ENCODE results near the gene RHO.

Gene RHO

DNA sequence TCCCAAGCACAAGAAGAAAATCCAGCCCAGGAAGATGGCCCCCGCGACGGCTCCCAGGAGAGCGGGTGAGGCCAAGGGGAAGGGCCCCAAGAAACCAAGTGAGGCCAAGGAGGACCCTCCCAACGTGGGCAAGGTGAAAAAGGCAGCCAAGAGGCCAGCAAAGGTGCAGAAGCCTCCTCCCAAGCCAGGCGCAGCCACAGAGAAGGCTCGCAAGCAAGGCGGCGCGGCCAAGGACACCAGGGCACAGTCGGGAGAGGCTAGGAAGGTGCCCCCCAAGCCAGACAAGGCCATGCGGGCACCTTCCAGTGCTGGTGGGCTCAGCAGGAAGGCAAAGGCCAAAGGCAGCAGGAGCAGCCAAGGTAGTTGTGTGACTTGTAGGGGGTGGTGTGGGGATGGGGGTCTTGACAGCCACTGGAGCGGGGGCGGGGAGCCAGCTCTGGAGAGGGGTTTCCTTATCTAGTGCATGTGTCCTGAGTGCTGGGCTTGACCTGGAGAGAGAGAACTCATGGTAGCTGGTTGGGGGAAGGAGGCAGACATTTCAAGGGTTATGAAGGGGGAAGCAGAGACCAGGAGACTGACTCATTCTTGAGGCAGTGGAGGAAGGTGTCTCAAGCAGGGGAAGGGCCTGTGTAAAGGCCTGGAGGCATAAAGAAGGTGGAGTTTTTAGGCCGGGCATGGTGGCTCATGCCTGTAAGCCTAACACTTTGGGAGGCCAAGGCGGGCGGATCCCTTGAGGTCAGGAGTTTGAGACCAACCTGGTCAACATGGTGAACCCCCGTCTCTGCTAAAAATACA lies 20.8 kb downstream of the RHO start:
- no peaks in the 10 kb centered on the region for H3K4me1 ChIP-seq (ENCODE audit: insufficient read depth, low read length)
- H3K36me3 ChIP-seq (ENCODE audit: insufficient read depth, low read length) = no peaks in the 10 kb centered on the region
- no peaks in the 10 kb centered on the region for H3K27me3 ChIP-seq (ENCODE audit: insufficient read depth, low read length)
- WGBS = 88% methylated on average over 18 of the region's 18 CpGs
- no peak overlapping the region for H3K9ac ChIP-seq (ENCODE audit: low read depth, low read length)
- no peak overlapping the region for H3K27ac ChIP-seq (ENCODE audit: low read depth, low read length)
- H3K4me3 ChIP-seq (ENCODE audit: low read length) = no peak overlapping the region
- no peaks in the 10 kb centered on the region for H3K9me3 ChIP-seq (ENCODE audit: insufficient read depth, low read depth, low read length)

DNA sequence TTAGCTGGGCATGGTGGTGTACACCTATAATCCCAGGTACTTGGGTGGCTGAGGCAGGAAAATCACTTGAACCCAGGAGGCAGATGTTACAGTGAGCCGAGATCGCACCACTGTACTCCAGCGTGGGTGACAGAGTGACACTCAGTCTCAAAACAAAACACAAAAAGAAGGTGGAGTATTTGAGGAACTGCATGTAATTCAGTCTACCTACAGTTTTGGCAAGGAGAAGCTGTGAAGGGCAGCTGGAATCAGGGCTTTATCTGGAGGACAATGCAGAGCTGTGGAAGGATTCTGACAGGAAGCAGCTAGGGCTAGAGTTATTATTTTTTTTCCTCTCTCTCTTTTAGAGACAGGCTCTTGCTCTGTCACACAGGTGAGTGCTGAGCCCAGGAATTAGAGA lies 21.4 kb downstream of the RHO start:
- no peaks in the 10 kb centered on the region for H3K36me3 ChIP-seq (ENCODE audit: insufficient read depth, low read length)
- no peak overlapping the region for H3K9ac ChIP-seq (ENCODE audit: low read depth, low read length)
- H3K9me3 ChIP-seq (ENCODE audit: insufficient read depth, low read depth, low read length) = no peaks in the 10 kb centered on the region
- no peak overlapping the region for H3K4me3 ChIP-seq (ENCODE audit: low read length)
- H3K4me1 ChIP-seq (ENCODE audit: insufficient read depth, low read length) = no peaks in the 10 kb centered on the region
- no peaks in the 10 kb centered on the region for H3K27me3 ChIP-seq (ENCODE audit: insufficient read depth, low read length)
- WGBS = 95% methylated on average over 3 of the region's 3 CpGs
- no peak overlapping the region for H3K27ac ChIP-seq (ENCODE audit: low read depth, low read length)

DNA sequence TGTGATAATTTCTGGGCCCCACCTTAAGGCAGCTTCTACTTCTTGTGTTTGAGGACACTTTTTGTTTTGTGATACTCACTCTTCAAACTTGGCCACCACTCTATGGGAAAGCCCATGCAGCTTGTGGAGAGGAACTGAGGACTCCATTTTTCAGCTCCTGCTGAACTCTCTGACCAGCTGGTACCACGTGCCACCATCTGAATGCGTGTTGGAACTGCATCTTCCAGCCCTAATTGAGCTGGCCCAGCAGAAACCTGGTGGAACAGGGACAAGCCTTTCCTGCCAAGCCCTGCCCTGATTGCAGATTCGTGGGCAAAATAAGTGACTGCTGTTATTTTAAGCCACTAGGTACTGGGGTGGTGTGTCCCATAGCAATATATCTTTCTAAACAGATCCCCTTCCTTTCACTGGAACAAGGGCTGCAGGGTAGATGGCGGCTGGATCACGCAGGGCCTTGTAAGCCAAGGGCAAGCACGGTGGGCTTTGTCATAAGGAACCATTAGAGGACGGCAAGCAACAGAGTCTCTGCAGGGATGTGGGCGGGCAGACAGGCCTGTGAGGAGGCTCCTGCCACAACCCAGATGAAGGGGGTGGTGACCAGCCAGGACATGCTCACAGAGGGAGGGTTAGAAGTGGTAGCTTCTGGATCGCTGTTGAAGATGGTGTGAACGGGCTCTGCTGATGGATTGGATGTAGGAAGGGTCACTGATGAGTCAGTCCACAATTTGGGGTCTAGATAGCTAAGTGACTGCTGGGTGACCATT lies 24.0 kb downstream of the RHO start:
- no peak overlapping the region for H3K9ac ChIP-seq (ENCODE audit: low read depth, low read length)
- 74% methylated on average over 10 of the region's 10 CpGs for WGBS
- H3K9me3 ChIP-seq (ENCODE audit: insufficient read depth, low read depth, low read length) = no peaks in the 10 kb centered on the region
- H3K4me1 ChIP-seq (ENCODE audit: insufficient read depth, low read length) = no peaks in the 10 kb centered on the region; the same call in 1 of the 2 replicates
- peaks cover 5% of the 10 kb centered on the region for H3K36me3 ChIP-seq (ENCODE audit: insufficient read depth, low read length)
- H3K27me3 ChIP-seq (ENCODE audit: insufficient read depth, low read length) = no peaks in the 10 kb centered on the region
- H3K27ac ChIP-seq (ENCODE audit: low read depth, low read length) = no peak overlapping the region
- no peak overlapping the region for H3K4me3 ChIP-seq (ENCODE audit: low read length)

DNA sequence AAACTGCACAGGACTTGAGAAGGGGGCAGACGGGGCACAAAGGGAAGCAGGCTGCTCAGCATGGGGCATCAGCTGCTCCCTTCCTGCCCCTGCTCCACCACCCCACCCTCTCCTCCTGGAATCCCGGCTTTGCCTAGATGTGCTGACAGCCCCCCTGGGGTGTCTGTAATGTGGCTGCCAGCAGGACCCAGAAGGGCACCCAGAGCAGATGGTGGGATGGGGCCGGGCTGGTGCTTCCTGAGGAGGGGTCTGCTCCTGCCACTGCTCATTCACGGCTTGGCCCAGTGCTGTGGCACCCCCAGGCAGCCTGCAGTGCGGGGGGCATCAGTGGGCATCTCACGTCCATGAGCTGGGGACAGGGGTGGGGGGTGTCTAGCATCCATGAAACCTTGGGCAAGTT lies 24.7 kb downstream of the RHO start:
- H3K36me3 ChIP-seq (ENCODE audit: insufficient read depth, low read length) = peaks cover 6% of the 10 kb centered on the region
- no peak overlapping the region for H3K4me3 ChIP-seq (ENCODE audit: low read length)
- no peak overlapping the region for H3K9ac ChIP-seq (ENCODE audit: low read depth, low read length)
- WGBS = 69% methylated on average over 6 of the region's 6 CpGs
- no peaks in the 10 kb centered on the region for H3K9me3 ChIP-seq (ENCODE audit: insufficient read depth, low read depth, low read length)
- no peaks in the 10 kb centered on the region for H3K27me3 ChIP-seq (ENCODE audit: insufficient read depth, low read length)
- H3K4me1 ChIP-seq (ENCODE audit: insufficient read depth, low read length) = no peaks in the 10 kb centered on the region; the same call in 1 of the 2 replicates
- H3K27ac ChIP-seq (ENCODE audit: low read depth, low read length) = no peak overlapping the region

DNA sequence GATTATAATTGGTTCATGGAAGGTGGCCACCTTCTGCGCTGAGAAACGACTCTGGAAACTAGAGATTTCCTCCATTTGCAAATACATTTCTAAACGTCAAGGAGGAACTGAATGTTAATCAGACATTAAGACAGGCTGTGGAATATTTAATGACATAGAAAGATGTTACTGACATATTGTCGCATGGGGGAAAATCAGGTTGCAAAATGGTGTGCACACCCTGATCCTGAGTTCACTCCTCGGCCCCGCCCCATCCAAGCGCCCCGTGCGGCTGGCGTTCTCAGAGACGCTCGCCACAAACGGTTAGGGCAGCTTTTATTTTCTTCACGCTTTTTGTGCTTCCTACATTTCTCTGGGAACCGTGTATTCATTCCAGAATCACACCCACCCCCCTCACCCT lies 25.3 kb downstream of the RHO start:
- H3K36me3 ChIP-seq (ENCODE audit: insufficient read depth, low read length) = peaks cover 6% of the 10 kb centered on the region
- H3K4me1 ChIP-seq (ENCODE audit: insufficient read depth, low read length) = no peaks in the 10 kb centered on the region; the same call in 1 of the 2 replicates
- H3K27me3 ChIP-seq (ENCODE audit: insufficient read depth, low read length) = no peaks in the 10 kb centered on the region
- H3K9ac ChIP-seq (ENCODE audit: low read depth, low read length) = no peak overlapping the region
- no peak overlapping the region for H3K4me3 ChIP-seq (ENCODE audit: low read length)
- WGBS = 87% methylated on average over 15 of the region's 15 CpGs
- H3K9me3 ChIP-seq (ENCODE audit: insufficient read depth, low read depth, low read length) = no peaks in the 10 kb centered on the region
- H3K27ac ChIP-seq (ENCODE audit: low read depth, low read length) = no peak overlapping the region

DNA sequence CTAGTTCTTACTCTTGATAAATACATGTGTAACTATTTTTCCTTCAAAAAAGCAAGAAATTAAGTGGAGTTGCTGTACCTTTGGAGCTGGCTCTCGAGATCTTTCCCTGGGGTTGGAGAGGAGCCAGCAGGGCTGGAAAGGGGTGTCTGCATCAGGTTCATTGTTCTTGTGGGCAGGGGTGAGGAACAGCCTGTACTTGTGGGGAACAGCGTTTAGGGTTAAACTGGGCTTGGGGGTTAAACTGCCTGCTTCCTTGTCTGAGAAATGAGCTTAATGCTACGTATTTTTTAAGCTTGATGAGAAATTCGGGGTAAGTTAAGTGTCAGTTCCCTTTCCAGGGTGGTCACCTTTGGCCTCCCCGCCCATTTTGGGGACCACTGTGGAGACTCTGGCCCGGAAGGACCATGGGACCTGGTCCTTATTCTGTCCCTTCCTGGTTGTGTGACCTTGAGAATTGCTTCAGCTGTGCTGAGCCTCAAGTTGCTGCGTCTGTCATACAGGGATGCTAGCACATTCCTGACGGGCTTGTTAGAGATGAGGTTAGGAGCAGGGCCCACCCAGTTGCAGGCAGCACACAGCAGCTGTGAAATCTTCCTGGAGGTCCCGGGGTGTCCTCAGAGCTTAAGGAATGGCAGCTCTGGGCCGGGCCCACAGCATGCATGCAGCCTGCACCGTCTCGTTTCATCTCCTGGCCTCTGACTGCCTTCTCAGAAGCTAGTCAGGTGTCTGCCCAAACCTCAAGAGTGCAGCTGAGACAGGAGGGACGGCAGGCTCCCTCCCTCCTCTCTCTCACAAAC lies 26.1 kb downstream of the RHO start:
- no peaks in the 10 kb centered on the region for H3K27me3 ChIP-seq (ENCODE audit: insufficient read depth, low read length)
- no peaks in the 10 kb centered on the region for H3K9me3 ChIP-seq (ENCODE audit: insufficient read depth, low read depth, low read length)
- no peak overlapping the region for H3K4me3 ChIP-seq (ENCODE audit: low read length)
- peaks cover 11% of the 10 kb centered on the region for H3K36me3 ChIP-seq (ENCODE audit: insufficient read depth, low read length)
- no peak overlapping the region for H3K27ac ChIP-seq (ENCODE audit: low read depth, low read length)
- 85% methylated on average over 13 of the region's 13 CpGs for WGBS
- no peak overlapping the region for H3K9ac ChIP-seq (ENCODE audit: low read depth, low read length)
- H3K4me1 ChIP-seq (ENCODE audit: insufficient read depth, low read length) = no peaks in the 10 kb centered on the region; the same call in 1 of the 2 replicates

DNA sequence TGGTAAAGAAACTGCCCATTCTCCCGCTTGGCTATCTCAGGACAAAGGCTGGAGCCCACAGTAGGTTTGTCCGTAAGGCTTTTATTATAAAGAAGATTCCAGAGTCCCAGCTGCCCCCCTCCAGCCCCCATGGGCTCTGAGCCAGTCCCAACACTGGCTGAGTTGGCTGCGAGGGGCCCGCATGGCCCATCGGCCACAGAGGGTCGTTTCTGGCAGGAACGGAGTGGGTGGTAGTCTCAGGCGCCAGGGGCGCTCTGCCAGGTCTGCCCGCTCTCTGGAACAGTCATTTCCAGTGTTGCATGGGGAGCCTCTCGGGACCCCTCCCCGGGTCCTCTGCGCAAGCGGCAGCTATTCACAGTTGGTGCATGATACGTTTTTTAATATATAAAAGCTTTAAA lies 26.7 kb downstream of the RHO start:
- Histone ChIP-seq H3K9ac (ENCODE audit: low read depth, low read length) (no peak overlapping the region), H3K27ac (ENCODE audit: low read depth, low read length) (no peak overlapping the region), H3K36me3 (ENCODE audit: insufficient read depth, low read length) (peaks cover 11% of the 10 kb centered on the region), H3K4me1 (ENCODE audit: insufficient read depth, low read length) (no peaks in the 10 kb centered on the region; the same call in 1 of the 2 replicates), H3K9me3 (ENCODE audit: insufficient read depth, low read depth, low read length) (no peaks in the 10 kb centered on the region), H3K4me3 (ENCODE audit: low read length) (no peak overlapping the region), H3K27me3 (ENCODE audit: insufficient read depth, low read length) (no peaks in the 10 kb centered on the region)
- WGBS = 93% methylated on average over 15 of the region's 15 CpGs

DNA sequence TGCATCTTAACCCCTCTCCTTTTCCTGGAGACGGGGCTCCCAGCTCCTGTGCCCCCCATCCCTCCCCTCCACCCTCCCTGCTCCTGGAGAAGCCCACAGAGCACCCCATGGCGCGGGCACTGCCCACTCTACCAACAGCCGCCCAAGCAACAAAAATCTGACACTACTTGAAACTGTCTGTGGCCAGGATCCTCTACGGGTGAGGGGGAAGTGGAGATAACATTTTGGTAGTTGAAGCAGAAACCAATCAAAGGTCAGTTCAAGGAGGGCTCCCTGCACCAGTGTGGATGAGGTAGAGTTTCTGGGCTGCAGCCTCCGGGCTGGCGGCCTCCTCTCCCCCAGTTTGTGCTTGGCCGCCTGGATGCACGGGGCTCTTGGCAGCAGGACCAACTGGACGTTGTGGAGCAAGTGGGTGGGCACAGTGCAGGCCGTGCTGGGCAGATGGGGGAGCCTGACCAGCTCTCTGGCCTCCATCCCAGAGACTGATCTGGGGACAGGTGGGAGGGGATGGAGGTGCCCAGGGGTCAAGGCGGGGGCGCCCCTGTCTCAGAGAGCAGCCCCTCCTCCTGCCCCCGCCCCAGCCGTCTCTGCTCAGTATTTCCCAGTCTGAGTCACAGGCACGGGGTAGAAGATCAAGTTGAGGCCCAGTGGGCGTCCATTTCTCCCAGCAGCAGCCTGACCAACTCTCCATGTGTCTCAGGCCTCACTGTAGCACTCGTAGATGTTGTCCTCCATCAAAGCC lies 27.3 kb downstream of the RHO start:
- H3K9ac ChIP-seq (ENCODE audit: low read depth, low read length) = no peak overlapping the region
- H3K4me1 ChIP-seq (ENCODE audit: insufficient read depth, low read length) = no peaks in the 10 kb centered on the region; the same call in 1 of the 2 replicates
- H3K27me3 ChIP-seq (ENCODE audit: insufficient read depth, low read length) = no peaks in the 10 kb centered on the region
- WGBS = 94% methylated on average over 18 of the region's 18 CpGs
- no peak overlapping the region for H3K4me3 ChIP-seq (ENCODE audit: low read length)
- H3K9me3 ChIP-seq (ENCODE audit: insufficient read depth, low read depth, low read length) = no peaks in the 10 kb centered on the region
- H3K27ac ChIP-seq (ENCODE audit: low read depth, low read length) = no peak overlapping the region
- peaks cover 11% of the 10 kb centered on the region for H3K36me3 ChIP-seq (ENCODE audit: insufficient read depth, low read length)

DNA sequence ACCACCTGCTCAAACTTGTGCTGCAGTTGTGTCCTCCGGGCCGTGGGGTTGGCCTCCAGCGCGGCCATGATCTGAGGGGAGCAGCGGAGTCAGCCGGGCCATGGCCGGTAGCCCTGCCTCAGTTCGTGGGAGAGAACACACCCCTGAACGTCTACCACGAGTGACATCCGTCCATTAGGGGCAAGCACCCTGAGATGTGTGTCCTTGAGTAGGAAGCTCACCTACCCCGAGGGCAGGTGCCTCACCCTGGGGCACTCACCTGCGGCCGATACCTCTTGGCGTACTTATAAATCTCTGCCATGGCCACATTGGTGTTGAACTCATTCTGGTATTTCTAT lies 27.9 kb downstream of the RHO start:
- Histone ChIP-seq H3K36me3 (ENCODE audit: insufficient read depth, low read length) (peaks cover 11% of the 10 kb centered on the region), H3K4me3 (ENCODE audit: low read length) (no peak overlapping the region), H3K9ac (ENCODE audit: low read depth, low read length) (no peak overlapping the region), H3K9me3 (ENCODE audit: insufficient read depth, low read depth, low read length) (no peaks in the 10 kb centered on the region), H3K4me1 (ENCODE audit: insufficient read depth, low read length) (no peaks in the 10 kb centered on the region; the same call in 1 of the 2 replicates), H3K27ac (ENCODE audit: low read depth, low read length) (no peak overlapping the region), H3K27me3 (ENCODE audit: insufficient read depth, low read length) (no peaks in the 10 kb centered on the region)
- 94% methylated on average over 15 of the region's 15 CpGs for WGBS

DNA sequence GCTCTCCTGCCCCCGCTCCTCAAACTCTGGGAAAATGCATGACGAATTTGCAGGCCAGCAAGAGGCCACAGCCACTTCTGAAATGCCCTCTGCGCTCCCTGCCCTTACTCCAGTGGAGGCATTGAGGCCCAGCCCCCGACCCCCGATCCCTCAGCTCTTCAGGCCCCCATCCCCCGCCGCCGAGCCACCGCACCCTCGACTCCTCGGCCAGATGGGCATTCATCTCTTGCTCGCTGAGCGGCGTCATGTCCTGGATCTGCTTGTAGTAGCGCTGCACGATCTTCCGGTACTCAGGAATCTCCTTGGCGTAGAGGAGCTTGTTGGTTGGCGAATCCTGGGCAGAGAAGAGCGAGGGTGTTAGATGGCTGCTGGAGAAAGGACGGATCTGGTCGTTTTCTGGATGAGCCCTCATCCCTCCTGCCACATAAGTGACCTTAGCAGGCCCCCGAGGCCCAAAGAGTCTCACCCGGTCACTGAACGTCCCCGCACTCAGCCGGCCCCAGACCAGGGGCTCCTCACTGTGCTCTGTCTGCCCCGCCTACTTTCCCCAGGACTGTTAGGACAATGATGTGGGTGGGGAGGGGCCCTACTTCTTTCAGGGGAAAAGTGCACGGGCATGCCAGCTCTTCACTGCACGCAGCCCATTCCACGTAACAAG lies 28.6 kb downstream of the RHO start:
- H3K9me3 ChIP-seq (ENCODE audit: insufficient read depth, low read depth, low read length) = no peaks in the 10 kb centered on the region
- no peak overlapping the region for H3K4me3 ChIP-seq (ENCODE audit: low read length)
- H3K27ac ChIP-seq (ENCODE audit: low read depth, low read length) = no peak overlapping the region
- peaks cover 11% of the 10 kb centered on the region for H3K36me3 ChIP-seq (ENCODE audit: insufficient read depth, low read length)
- no peaks in the 10 kb centered on the region for H3K27me3 ChIP-seq (ENCODE audit: insufficient read depth, low read length)
- H3K9ac ChIP-seq (ENCODE audit: low read depth, low read length) = no peak overlapping the region
- WGBS = 87% methylated on average over 31 of the region's 31 CpGs
- no peaks in the 10 kb centered on the region; the same call in 1 of the 2 replicates for H3K4me1 ChIP-seq (ENCODE audit: insufficient read depth, low read length)
